Measurements from ENCODE around the gene USP5. TPM values are rescaled to one million over a fixed set of nuclear protein-coding genes. Genes with fewer than 3 reads are reported as not detected.

Gene USP5
- total RNA-seq, 4 donors from 2014 or later, result 37.1 to 68.6 (median 52.8) TPM

DNA sequence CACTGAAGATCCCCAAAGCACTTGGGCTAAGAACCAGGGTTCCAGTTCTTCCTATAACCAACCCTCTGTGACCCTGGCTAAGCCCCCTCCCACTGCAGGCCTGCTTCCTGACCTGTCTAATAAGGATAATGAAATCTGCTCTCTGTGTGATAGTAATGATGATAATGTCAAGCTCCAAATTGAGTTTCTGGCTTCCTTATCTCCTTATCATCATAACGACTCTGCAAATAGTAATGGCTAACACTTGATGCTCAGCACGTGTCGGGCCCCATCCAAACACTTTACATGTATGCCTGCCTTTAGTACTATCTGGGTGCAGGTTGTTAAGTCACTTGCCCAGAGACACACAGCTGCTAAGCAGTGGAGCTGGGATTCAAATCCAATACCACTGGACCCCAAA is 35.4 kb upstream of the USP5 start:
- H3K27me3 ChIP-seq, result no peaks in the 10 kb centered on the region
- no peak overlapping the region for H3K4me3 ChIP-seq
- no peak overlapping the region for H3K27ac ChIP-seq
- H3K9me3 ChIP-seq, result no peaks in the 10 kb centered on the region
- H3K36me3 ChIP-seq, result no peaks in the 10 kb centered on the region
- H3K4me1 ChIP-seq, result no peaks in the 10 kb centered on the region
- TF ChIP-seq POLR2A (IDR thresholded peaks at IDR 0.05), result no peak
- TF ChIP-seq, protein P1, sequence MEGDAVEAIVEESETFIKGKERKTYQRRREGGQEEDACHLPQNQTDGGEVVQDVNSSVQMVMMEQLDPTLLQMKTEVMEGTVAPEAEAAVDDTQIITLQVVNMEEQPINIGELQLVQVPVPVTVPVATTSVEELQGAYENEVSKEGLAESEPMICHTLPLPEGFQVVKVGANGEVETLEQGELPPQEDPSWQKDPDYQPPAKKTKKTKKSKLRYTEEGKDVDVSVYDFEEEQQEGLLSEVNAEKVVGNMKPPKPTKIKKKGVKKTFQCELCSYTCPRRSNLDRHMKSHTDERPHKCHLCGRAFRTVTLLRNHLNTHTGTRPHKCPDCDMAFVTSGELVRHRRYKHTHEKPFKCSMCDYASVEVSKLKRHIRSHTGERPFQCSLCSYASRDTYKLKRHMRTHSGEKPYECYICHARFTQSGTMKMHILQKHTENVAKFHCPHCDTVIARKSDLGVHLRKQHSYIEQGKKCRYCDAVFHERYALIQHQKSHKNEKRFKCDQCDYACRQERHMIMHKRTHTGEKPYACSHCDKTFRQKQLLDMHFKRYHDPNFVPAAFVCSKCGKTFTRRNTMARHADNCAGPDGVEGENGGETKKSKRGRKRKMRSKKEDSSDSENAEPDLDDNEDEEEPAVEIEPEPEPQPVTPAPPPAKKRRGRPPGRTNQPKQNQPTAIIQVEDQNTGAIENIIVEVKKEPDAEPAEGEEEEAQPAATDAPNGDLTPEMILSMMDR (IDR thresholded peaks at IDR 0.05), result no peak
- DNase-seq, result no peak
- intact Hi-C loops (cut with DNase I; ENCODE audit: low total_unique reads), result no loop called here

DNA sequence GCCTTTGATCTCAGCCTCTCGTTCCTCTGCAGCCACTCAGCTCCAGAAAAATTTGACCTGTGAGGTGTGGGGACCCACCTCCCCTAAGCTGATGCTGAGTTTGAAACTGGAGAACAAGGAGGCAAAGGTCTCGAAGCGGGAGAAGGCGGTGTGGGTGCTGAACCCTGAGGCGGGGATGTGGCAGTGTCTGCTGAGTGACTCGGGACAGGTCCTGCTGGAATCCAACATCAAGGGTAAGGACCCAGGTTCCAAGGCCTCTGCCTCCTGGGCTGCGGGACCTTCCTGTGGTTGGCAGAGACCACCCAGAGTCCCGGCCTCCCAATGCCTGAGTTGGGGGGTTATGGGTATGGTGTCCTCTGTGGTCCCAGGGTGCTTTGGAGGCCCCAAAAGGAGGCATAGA is 34.9 kb upstream of the USP5 start:
- Histone ChIP-seq H3K4me1 (no peaks in the 10 kb centered on the region), H3K36me3 (no peaks in the 10 kb centered on the region), H3K4me3 (no peak overlapping the region), H3K27ac (no peak overlapping the region), H3K27me3 (peaks cover 0 to 3% of the 10 kb centered on the region in 2 donors), H3K9me3 (no peaks in the 10 kb centered on the region)
- intact Hi-C loops (cut with DNase I; ENCODE audit: low total_unique reads), result no loop called here
- no peak for TF ChIP-seq POLR2A (IDR thresholded peaks at IDR 0.05)
- TF ChIP-seq, protein P1 (IDR thresholded peaks at IDR 0.05), result no peak
- DNase-seq, result no peak

DNA sequence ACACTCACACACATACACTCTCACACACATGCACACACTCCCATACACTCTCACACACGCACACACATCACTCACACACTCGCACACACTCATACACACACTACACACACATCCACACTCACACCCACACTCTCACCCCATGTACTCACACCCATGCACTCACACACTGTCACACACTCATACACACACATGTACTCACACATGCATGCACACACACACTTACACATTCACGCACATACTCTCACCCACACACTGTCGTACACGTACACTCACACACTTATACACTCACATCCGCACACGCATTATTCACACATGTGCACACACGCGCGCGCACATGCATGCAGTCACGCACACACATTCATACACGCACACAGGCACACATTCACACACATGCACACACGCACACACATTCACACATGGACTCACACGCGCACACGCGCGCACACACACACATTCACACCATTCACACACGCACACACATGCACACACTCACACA is 34.2 kb upstream of the USP5 start:
- H3K4me1 ChIP-seq, result no peaks in the 10 kb centered on the region
- no peaks in the 10 kb centered on the region for H3K9me3 ChIP-seq
- no peak for DNase-seq
- no peaks in the 10 kb centered on the region for H3K36me3 ChIP-seq
- peaks cover 0 to 4% of the 10 kb centered on the region in 2 donors for H3K27me3 ChIP-seq
- TF ChIP-seq, protein P1 (IDR thresholded peaks at IDR 0.05), result no peak
- no peak for TF ChIP-seq POLR2A (IDR thresholded peaks at IDR 0.05)
- intact Hi-C loops (cut with DNase I; ENCODE audit: low total_unique reads), result no loop called here
- H3K27ac ChIP-seq, result no peak overlapping the region
- H3K4me3 ChIP-seq, result no peak overlapping the region

DNA sequence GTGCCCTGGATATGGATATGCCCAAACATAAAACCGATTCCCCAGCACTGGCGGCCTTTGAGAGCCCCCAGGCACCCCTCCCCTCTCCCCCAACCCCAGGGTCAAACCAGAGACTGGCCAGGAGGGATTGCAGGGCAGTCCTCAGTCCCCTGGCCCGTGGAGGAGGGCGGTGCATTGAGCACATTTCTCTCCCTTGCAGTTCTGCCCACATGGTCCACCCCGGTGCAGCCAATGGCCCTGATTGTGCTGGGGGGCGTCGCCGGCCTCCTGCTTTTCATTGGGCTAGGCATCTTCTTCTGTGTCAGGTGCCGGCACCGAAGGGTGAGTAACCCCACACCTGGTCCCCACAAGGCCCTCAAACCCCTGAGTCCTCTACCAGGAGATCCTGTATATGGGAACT is 33.7 kb upstream of the USP5 start:
- intact Hi-C loops (cut with DNase I; ENCODE audit: low total_unique reads), result no loop called here

DNA sequence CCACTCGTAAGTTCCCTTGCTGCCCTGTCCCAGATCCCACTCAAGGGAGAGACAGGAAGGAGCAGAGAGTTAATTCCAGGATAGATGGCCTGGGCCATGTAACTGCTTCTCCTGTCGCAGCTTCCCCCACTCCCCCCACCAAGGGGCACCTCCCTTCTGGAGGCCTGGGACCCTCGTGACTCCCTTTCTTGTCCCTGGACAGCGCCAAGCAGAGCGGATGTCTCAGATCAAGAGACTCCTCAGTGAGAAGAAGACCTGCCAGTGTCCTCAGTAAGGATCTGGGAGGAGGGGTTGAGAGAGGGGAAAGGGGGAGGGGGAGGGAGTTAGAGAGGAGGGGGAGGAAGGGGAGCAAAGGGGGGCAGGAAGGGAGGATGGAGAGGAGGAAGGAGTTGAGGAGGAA is 33.3 kb upstream of the USP5 start:
- Histone ChIP-seq H3K4me3 (no peak overlapping the region), H3K4me1 (no peaks in the 10 kb centered on the region), H3K9me3 (no peaks in the 10 kb centered on the region), H3K27me3 (peaks cover 0 to 4% of the 10 kb centered on the region in 2 donors), H3K36me3 (no peaks in the 10 kb centered on the region), H3K27ac (no peak overlapping the region)
- no peak for DNase-seq
- intact Hi-C loops (cut with DNase I; ENCODE audit: low total_unique reads), result no loop called here
- TF ChIP-seq POLR2A (IDR thresholded peaks at IDR 0.05), result no peak
- TF ChIP-seq, protein P1 (IDR thresholded peaks at IDR 0.05), result no peak

More for the DNA sequence above, 33.7 kb upstream of the USP5 start:
- Histone ChIP-seq H3K27me3 (peaks cover 0 to 4% of the 10 kb centered on the region in 2 donors), H3K36me3 (no peaks in the 10 kb centered on the region), H3K4me3 (no peak overlapping the region), H3K27ac (no peak overlapping the region), H3K4me1 (no peaks in the 10 kb centered on the region), H3K9me3 (no peaks in the 10 kb centered on the region)
- no peak for TF ChIP-seq POLR2A (IDR thresholded peaks at IDR 0.05)
- TF ChIP-seq, protein P1 (IDR thresholded peaks at IDR 0.05), result no peak
- no peak for DNase-seq

All from uterus (tissue), 4 donors.